Esophagus muscularis mucosa (tissue), 3 donors: ENCODE results near the gene EHD2.
"Not testable (repeated sequence)": the region's sequence is repeated elsewhere in the genome, so short reads cannot be mapped to it uniquely, and the experiment has no call there.

ENCODE experiments used
- CTCF ChIP-seq, 3 experiments: fragments of 200-600 bp in 2 of 3; fragments of 450-650 bp in 1 of 3; sonication (generic) in 2 of 3; IDR thresholded peaks; one replicate each; pipeline ENCODE4 v1.5.1; 2017 to 2019; ENCODE audit warnings: antibody characterized with exemption in 3 of 3, mild to moderate bottlenecking in 2 of 3, moderate library complexity in 1 of 3
- POLR2A ChIP-seq: fragments of 450-650 bp; IDR thresholded peaks from one replicate; pipeline ENCODE4 v1.6.1; 2017; ENCODE audit warnings: antibody characterized with exemption, moderate library complexity, mild to moderate bottlenecking, low read depth
- POLR2AphosphoS5 ChIP-seq, 2 donors: sonication (generic); formaldehyde crosslinking; IDR thresholded peaks; one replicate each; pipeline ENCODE4 v1.6.1; 2017; ENCODE audit warnings: antibody characterized with exemption in 2 of 2

- TF ChIP-seq POLR2A; CTCF (IDR thresholded peaks at IDR 0.05); POLR2AphosphoS5 (IDR thresholded peaks at IDR 0.05): not testable (repeated sequence)
Measured at GRCh38 chr19:47789811-47790210, 76.6 kb downstream of the EHD2 start.
